IMR-90 (cell line): ENCODE data around the gene SGK2.

Source experiments
- CTCF ChIP-seq: conservative IDR thresholded peaks from 2 replicates; pipeline ENCODE4 v1.5.1; 2012; ENCODE audit warnings: mild to moderate bottlenecking, low read depth, low read length, improper control_type of control experiment
- USF2 ChIP-seq: fragments of 150-350 bp; IDR thresholded peaks from 2 replicates; pipeline ENCODE4 v1.6.1; 2017; ENCODE audit warnings: mild to moderate bottlenecking, antibody characterized with exemption, low read length, low read depth

- TF ChIP-seq CTCF (no peak), USF2 (peak; percentile 56)
Measured at GRCh38 chr20:43583982-43584432, 25.2 kb downstream of the SGK2 start.
